B cell (primary cell): ENCODE measurements around the gene IL17B. TPM values are rescaled to one million over a fixed set of nuclear protein-coding genes. Genes with fewer than 3 reads are reported as not detected.

Experiments
- ATAC-seq: fragments of 200-7000 bp; cut with Tn5 transposase; one replicate; pipeline ENCODE4 v1.10.0; 2021; ENCODE audit warnings: low read depth, mild to moderate bottlenecking, moderate number of reproducible peaks, moderate library complexity
- CTCF ChIA-PET: fragments of 350-600 bp; sonication (Branson Sonifier 250); formaldehyde crosslinking; loops from one replicate; lab custom pipeline; 2021; ENCODE audit warnings: antibody characterized with exemption, inconsistent platforms; lab: Charles Lee
- POLR2A ChIA-PET: fragments of 350-600 bp; sonication (Branson Sonifier 250); formaldehyde crosslinking; loops from one replicate; lab custom pipeline; 2021; ENCODE audit warnings: antibody characterized with exemption; lab: Charles Lee
- DNase-seq: peaks from one replicate; pipeline ENCODE4 v3.0.0; 2013
- H2AFZ ChIP-seq: 2 replicates; pipeline ENCODE4 v1.6.1; 2012; ENCODE audit warnings: mild to moderate bottlenecking, low read depth, low read length; ENCODE audit not compliant: insufficient read depth, poor library complexity, severe bottlenecking
- H3K27ac ChIP-seq, 2 donors: 1 replicate in 1 of 2; 2 replicates in 1 of 2; pipeline ENCODE4 v1.5.1; 2012 to 2013; ENCODE audit warnings: low read length in 2 of 2, mild to moderate bottlenecking in 2 of 2, moderate library complexity in 1 of 2
- H3K27me3 ChIP-seq, 4 experiments: fragments of 200-600 bp in 1 of 4; sonication (generic) in 1 of 4; replicated peaks in 1 of 4; 1 replicate in 2 of 4; 2 replicates in 2 of 4; pipeline versions ENCODE4 v1.6.1 to v1.7.0; 2013 to 2016; ENCODE audit warnings: low read length in 3 of 4, mild to moderate bottlenecking in 2 of 4, mixed read lengths in 1 of 4, moderate library complexity in 1 of 4; ENCODE audit not compliant: insufficient read depth in 4 of 4, control insufficient read depth in 3 of 4; ENCODE audit errors: control extremely low read depth in 1 of 4
- H3K36me3 ChIP-seq, 2 experiments: replicated peaks in 1 of 2; 1 replicate in 1 of 2; 2 replicates in 1 of 2; pipeline versions ENCODE4 v1.6.1 to v1.7.1; 2013; ENCODE audit warnings: low read length in 1 of 2; ENCODE audit not compliant: insufficient read depth in 2 of 2, control insufficient read depth in 1 of 2; ENCODE audit errors: control extremely low read depth in 1 of 2, extremely low read depth in 1 of 2
- H3K4me1 ChIP-seq, 2 donors: fragments of 200-600 bp in 1 of 2; sonication (generic) in 1 of 2; 1 replicate in 1 of 2; 2 replicates in 1 of 2; pipeline versions ENCODE4 v1.5.1 to v1.6.1; 2013 to 2017; ENCODE audit warnings: low read length in 2 of 2; ENCODE audit not compliant: control insufficient read depth in 2 of 2, insufficient read depth in 2 of 2
- H3K4me2 ChIP-seq: replicated peaks from 2 replicates; pipeline ENCODE3; 2012; ENCODE audit warnings: mild to moderate bottlenecking, low read depth, low read length; ENCODE audit not compliant: poor library complexity, severe bottlenecking
- H3K4me3 ChIP-seq, 5 experiments: fragments of 200-600 bp in 1 of 5; sonication (generic) in 1 of 5; 1 replicate in 3 of 5; 2 replicates in 2 of 5; pipeline versions ENCODE4 v1.5.1 to v1.7.0; 2011 to 2016; ENCODE audit warnings: low read length in 4 of 5, mild to moderate bottlenecking in 4 of 5, low read depth in 2 of 5, control low read depth in 1 of 5, moderate library complexity in 1 of 5; ENCODE audit not compliant: insufficient read depth in 1 of 5; ENCODE audit errors: control extremely low read depth in 1 of 5, extremely low read depth in 1 of 5
- H3K79me2 ChIP-seq: fragments of 200-600 bp; sonication (generic); one replicate; pipeline ENCODE4 v1.6.0; 2016; ENCODE audit warnings: low read length; ENCODE audit not compliant: control insufficient read depth, insufficient read depth
- H3K9ac ChIP-seq: fragments of 200-600 bp; sonication (generic); 2 replicates; pipeline ENCODE4 v1.6.1; 2017; ENCODE audit warnings: mild to moderate bottlenecking, low read length, moderate library complexity
- H3K9me3 ChIP-seq, 3 donors: one replicate each; pipeline versions ENCODE4 v1.6.1 to v1.7.1; 2013; ENCODE audit warnings: low read length in 2 of 3; ENCODE audit not compliant: control insufficient read depth in 2 of 3, insufficient read depth in 1 of 3; ENCODE audit errors: control extremely low read depth in 1 of 3
- H4K20me1 ChIP-seq: 2 replicates; pipeline ENCODE4 v1.6.0; 2012; ENCODE audit warnings: mild to moderate bottlenecking, low read length; ENCODE audit not compliant: insufficient read depth, control insufficient read depth, poor library complexity, severe bottlenecking
- H3K27ac Mint-ChIP-seq: one replicate; pipeline ENCODE4 v1.8.0; 2021; ENCODE audit warnings: mixed read lengths
- H3K27me3 Mint-ChIP-seq: one replicate; pipeline ENCODE4 v1.8.0; 2021; ENCODE audit warnings: mixed read lengths
- H3K4me1 Mint-ChIP-seq: one replicate; pipeline ENCODE4 v1.8.0; 2021; ENCODE audit warnings: mixed read lengths
- H3K4me3 Mint-ChIP-seq: one replicate; pipeline ENCODE4 v1.8.0; 2021; ENCODE audit warnings: mixed read lengths
- H3K9me3 Mint-ChIP-seq: one replicate; pipeline ENCODE4 v1.8.0; 2022; ENCODE audit warnings: mixed read lengths; ENCODE audit not compliant: insufficient read depth
- CTCF ChIP-seq: fragments of 200-600 bp; IDR thresholded peaks from one replicate; pipeline ENCODE4 v1.8.0; 2022; ENCODE audit warnings: antibody characterized with exemption, mild to moderate bottlenecking
- EZH2 ChIP-seq: IDR thresholded peaks from 2 replicates; pipeline ENCODE4 v1.6.1; 2012; ENCODE audit warnings: borderline replicate concordance, low read depth, mild to moderate bottlenecking, moderate library complexity, low read length; ENCODE audit not compliant: insufficient read depth, poor library complexity, severe bottlenecking
- WGBS: methylation state at CpG from one replicate; pipeline ENCODE4 v1.1.5; 2013; ENCODE audit warnings: missing lambda C conversion rate; ENCODE audit not compliant: insufficient coverage; 5-methylcytosine and 5-hydroxymethylcytosine counted together
- intact Hi-C: fragments of 100-400 bp; cut with micrococcal nuclease; formaldehyde crosslinking; loops from one replicate; pipeline ENCODE4 v1.10.0; 2022
- polyA plus RNA-seq: library from polyadenylated mRNA; depleted of rRNA; stranded (reverse); fragments of >200 nt; gene quantifications from 2 replicates; pipeline ENCODE4 v1.2.3, GENCODE V29; 2012
- total RNA-seq, 2 donors: library from RNA; stranded (reverse); fragments of 120-200 nt in 1 of 2; gene quantifications; 1 replicate in 1 of 2; 2 replicates in 1 of 2; pipeline versions ENCODE4 v1.2.3 to v1.2.4, GENCODE V29; 2013 to 2022

The IL17B gene
- total and polyA plus RNA-seq, 2 donors (not counting 1 experiment from before 2014, with no cell fraction given) = not detected

GRCh38 chr5:149340920-149341319 is 38.2 kb downstream of the IL17B start:
- TF ChIP-seq CTCF (no peak), EZH2 (no peak)
- H3K4me1 ChIP-seq = peaks cover 6 to 13% of the 10 kb centered on the region in 2 donors
- H4K20me1 ChIP-seq = no peaks in the 10 kb centered on the region
- peaks cover 0 to 3% (median 0%) of the 10 kb centered on the region in 4 experiments for H3K27me3 ChIP-seq
- WGBS = no CpG with 5 or more reads among the region's 1 CpG
- peaks cover 16% of the 10 kb centered on the region for H3K4me1 Mint-ChIP-seq
- H3K27ac ChIP-seq = no peak overlapping the region
- no peak for DNase-seq
- no peaks in the 10 kb centered on the region for H3K79me2 ChIP-seq
- H3K9ac ChIP-seq = no peak overlapping the region
- H3K4me3 Mint-ChIP-seq = no peak overlapping the region
- ChIA-PET POLR2A (no interaction called here), CTCF (interaction anchor here (0.8 to 1.3 kb wide), 3 partner anchors 24 to 31 kb away, joined by 3 to 4 read pairs (median 3); no protein-coding TSS in a partner anchor)
- no peak overlapping the region for H3K27ac Mint-ChIP-seq
- no peak overlapping the region for H2AFZ ChIP-seq
- no peak overlapping the region for H3K4me3 ChIP-seq
- intact Hi-C loops = loop anchor here (10.0 kb wide), 1 partner anchor 506 kb away; no protein-coding TSS in a partner anchor
- ATAC-seq = no peak
- no peak overlapping the region for H3K4me2 ChIP-seq
- H3K9me3 ChIP-seq = peaks cover 0 to 11% (median 0%) of the 10 kb centered on the region in 3 donors
- peaks cover 7% of the 10 kb centered on the region for H3K27me3 Mint-ChIP-seq
- no peaks in the 10 kb centered on the region for H3K36me3 ChIP-seq
- no peaks in the 10 kb centered on the region for H3K9me3 Mint-ChIP-seq

- H2AFZ ChIP-seq = no peak overlapping the region
- intact Hi-C loops = no loop called here
These were observed 40.7 kb downstream of the IL17B start for GRCh38 chr5:149338364-149338763.

More at GRCh38 chr5:149338364-149338763, 40.7 kb downstream of the IL17B start:
- Mint-ChIP-seq H3K4me3 (no peak overlapping the region), H3K4me1 (no peaks in the 10 kb centered on the region), H3K27me3 (peaks cover 20% of the 10 kb centered on the region), H3K9me3 (no peaks in the 10 kb centered on the region), H3K27ac (no peak overlapping the region)
- peaks cover 0 to 5% (median 0%) of the 10 kb centered on the region in 4 experiments for H3K27me3 ChIP-seq
- WGBS = 100% methylated on average over 1 of the region's 1 CpG
- H3K79me2 ChIP-seq = no peaks in the 10 kb centered on the region
- H3K4me3 ChIP-seq = no peak overlapping the region
- ATAC-seq (no peak), DNase-seq (no peak)
- POLR2A ChIA-PET = no interaction called here
- no peak overlapping the region for H3K27ac ChIP-seq
- H3K9me3 ChIP-seq = no peaks in the 10 kb centered on the region
- no peak overlapping the region for H3K4me2 ChIP-seq
- H4K20me1 ChIP-seq = no peaks in the 10 kb centered on the region
- TF ChIP-seq EZH2 (no peak), CTCF (no peak)
- CTCF ChIA-PET = no interaction called here
- H3K9ac ChIP-seq = no peak overlapping the region
- H3K4me1 ChIP-seq = no peaks in the 10 kb centered on the region
- no peaks in the 10 kb centered on the region for H3K36me3 ChIP-seq
